Suprapubic skin (tissue), 4 donors: ENCODE results near the gene SF3A1.

Source experiments
- CTCF ChIP-seq, 2 donors: fragments of 200-600 bp in 1 of 2; fragments of 450-650 bp in 1 of 2; sonication (generic) in 1 of 2; IDR thresholded peaks; one replicate each; pipeline ENCODE4 v1.5.1; 2016 to 2019; ENCODE audit warnings: antibody characterized with exemption in 2 of 2, mild to moderate bottlenecking in 1 of 2, moderate library complexity in 1 of 2
- POLR2A ChIP-seq, 2 donors: fragments of 450-650 bp; IDR thresholded peaks; one replicate each; pipeline ENCODE4 v1.6.1; 2017; ENCODE audit warnings: antibody characterized with exemption in 2 of 2, mild to moderate bottlenecking in 2 of 2, moderate library complexity in 2 of 2
- POLR2AphosphoS5 ChIP-seq, 3 donors: sonication (generic); formaldehyde crosslinking; IDR thresholded peaks; one replicate each; pipeline ENCODE4 v1.6.1; 2017; ENCODE audit warnings: antibody characterized with exemption in 3 of 3

GRCh38 chr22:30354644-30355043, 2.0 kb downstream of the SF3A1 start:
- no peak for TF ChIP-seq CTCF (IDR thresholded peaks at IDR 0.05)
- no peak for TF ChIP-seq POLR2A (IDR thresholded peaks at IDR 0.05)
- no peak for TF ChIP-seq POLR2AphosphoS5 (IDR thresholded peaks at IDR 0.05)
